Osteoblast (primary cell): ENCODE measurements around the gene GALR1. TPM values are rescaled to one million over a fixed set of nuclear protein-coding genes. Genes with fewer than 3 reads are reported as not detected.
"Not testable (repeated sequence)": the region's sequence is repeated elsewhere in the genome, so short reads cannot be mapped to it uniquely, and the experiment has no call there.

ENCODE experiments used
- DNase-seq: peaks from one replicate; pipeline ENCODE4 v3.0.0; 2011; ENCODE audit warnings: low spot score, mixed read lengths; ENCODE audit not compliant: insufficient read length; ENCODE audit errors: missing footprints
- H2AFZ ChIP-seq: 2 replicates; pipeline ENCODE4 v1.6.0; 2011; ENCODE audit warnings: mild to moderate bottlenecking, low read length
- H3K27ac ChIP-seq: 2 replicates; pipeline ENCODE4 v1.5.1; 2011; ENCODE audit warnings: mild to moderate bottlenecking, low read depth, low read length, moderate library complexity
- H3K27me3 ChIP-seq: 2 replicates; pipeline ENCODE4 v1.6.0; 2012; ENCODE audit warnings: mild to moderate bottlenecking, control low read depth, inconsistent platforms, low read length, moderate library complexity; ENCODE audit not compliant: insufficient read depth
- H3K36me3 ChIP-seq: 2 replicates; pipeline ENCODE4 v1.5.1; 2011; ENCODE audit warnings: mild to moderate bottlenecking, low read length, control low read depth, moderate library complexity; ENCODE audit not compliant: insufficient read depth
- H3K4me1 ChIP-seq: 2 replicates; pipeline ENCODE4 v1.5.1; 2011; ENCODE audit warnings: mild to moderate bottlenecking, low read length, control low read depth, moderate library complexity; ENCODE audit not compliant: insufficient read depth
- H3K4me2 ChIP-seq: 2 replicates; pipeline ENCODE4 v1.6.0; 2011; ENCODE audit warnings: mild to moderate bottlenecking, low read length; ENCODE audit not compliant: insufficient read depth
- H3K4me3 ChIP-seq: fragments of 200-600 bp; sonication (generic); 3 replicates; pipeline ENCODE4 v1.5.1; 2012; ENCODE audit warnings: mild to moderate bottlenecking, low read length, inconsistent platforms; ENCODE audit not compliant: insufficient read depth
- H3K79me2 ChIP-seq: 2 replicates; pipeline ENCODE4 v1.6.0; 2012; ENCODE audit warnings: mild to moderate bottlenecking, low read length, control low read depth, inconsistent platforms; ENCODE audit not compliant: insufficient read depth
- H3K9me3 ChIP-seq: 2 replicates; pipeline ENCODE4 v1.5.1; 2011; ENCODE audit warnings: low read depth, low read length, control low read depth
- H4K20me1 ChIP-seq: 2 replicates; pipeline ENCODE4 v1.6.0; 2012; ENCODE audit warnings: mild to moderate bottlenecking, low read length, control low read depth; ENCODE audit not compliant: insufficient read depth
- CTCF ChIP-seq: IDR thresholded peaks from 2 replicates; pipeline ENCODE4 v1.5.1; 2011; ENCODE audit warnings: mild to moderate bottlenecking, low read depth, low read length, moderate library complexity; ENCODE audit errors: extremely low read depth
- total RNA-seq: library from RNA; depleted of rRNA; stranded (reverse); fragments of >200 nt; gene quantifications from 2 replicates; pipeline ENCODE4 v1.2.3, GENCODE V29; 2012

Gene GALR1
- total RNA-seq, 1 donor, result not detected

GRCh38 chr18:77268456-77268855 is 18.8 kb downstream of the GALR1 start:
- Histone ChIP-seq H2AFZ (no peak overlapping the region), H3K4me3 (no peak overlapping the region), H3K79me2 (no peaks in the 10 kb centered on the region), H3K27me3 (no peaks in the 10 kb centered on the region), H3K36me3 (no peaks in the 10 kb centered on the region), H3K27ac (no peak overlapping the region), H3K4me2 (no peak overlapping the region), H4K20me1 (no peaks in the 10 kb centered on the region), H3K4me1 (no peaks in the 10 kb centered on the region), H3K9me3 (no peaks in the 10 kb centered on the region)
- no peak for TF ChIP-seq CTCF
- DNase-seq, result no peak

- no peaks in the 10 kb centered on the region for H3K36me3 ChIP-seq
- H4K20me1 ChIP-seq, result no peaks in the 10 kb centered on the region
- no peaks in the 10 kb centered on the region for H3K79me2 ChIP-seq
- H3K4me2 ChIP-seq, result no peak overlapping the region
- no peak overlapping the region for H3K27ac ChIP-seq
- no peaks in the 10 kb centered on the region for H3K27me3 ChIP-seq
- H3K9me3 ChIP-seq, result peaks cover 2% of the 10 kb centered on the region
- H2AFZ ChIP-seq, result no peak overlapping the region
- H3K4me1 ChIP-seq, result no peaks in the 10 kb centered on the region
- TF ChIP-seq CTCF, result no peak
- no peak overlapping the region for H3K4me3 ChIP-seq
- no peak for DNase-seq
These were observed 22.2 kb downstream of the GALR1 start for GRCh38 chr18:77271576-77272481.

GRCh38 chr18:77290841-77291240 is 41.2 kb downstream of the GALR1 start:
- not testable (repeated sequence) for H3K36me3 ChIP-seq, H3K9me3 ChIP-seq, H3K4me3 ChIP-seq, DNase-seq, H3K79me2 ChIP-seq, H4K20me1 ChIP-seq, H3K27me3 ChIP-seq, H3K4me2 ChIP-seq, H2AFZ ChIP-seq, H3K27ac ChIP-seq, H3K4me1 ChIP-seq

- Histone ChIP-seq H3K4me2 (no peak overlapping the region), H4K20me1 (no peaks in the 10 kb centered on the region), H3K27me3 (no peaks in the 10 kb centered on the region), H3K36me3 (no peaks in the 10 kb centered on the region), H3K4me3 (no peak overlapping the region), H3K4me1 (no peaks in the 10 kb centered on the region), H2AFZ (no peak overlapping the region), H3K27ac (no peak overlapping the region), H3K9me3 (no peaks in the 10 kb centered on the region), H3K79me2 (no peaks in the 10 kb centered on the region)
- TF ChIP-seq CTCF, result no peak
- DNase-seq, result no peak
These were observed 48.5 kb downstream of the GALR1 start for GRCh38 chr18:77298172-77298571.
